Measurements from ENCODE around the gene C22orf15. TPM values are rescaled to one million over a fixed set of nuclear protein-coding genes. Genes with fewer than 3 reads are reported as not detected.

Gene C22orf15
- total RNA-seq, 2 experiments from 2014 or later, result 0.86 to 1.7 TPM

- DNase-seq (ENCODE audit: low spot score), result no peak
- H3K4me2 ChIP-seq (ENCODE audit: low read length), result no peak overlapping the region
- intact Hi-C loops (cut with micrococcal nuclease; ENCODE audit: unreplicated experiment), result no loop called here
- H3K27ac ChIP-seq (ENCODE audit: low read depth, low read length, poor library complexity, severe bottlenecking), result no peak overlapping the region
- no peaks in the 10 kb centered on the region for H4K20me1 ChIP-seq (ENCODE audit: insufficient read depth, low read length)
- no peaks in the 10 kb centered on the region for H3K79me2 ChIP-seq (ENCODE audit: insufficient read depth, low read depth, low read length)
- no peak overlapping the region for H2AFZ ChIP-seq (ENCODE audit: low read length)
- H3K9me2 ChIP-seq (ENCODE audit: insufficient read depth, low read length), result no peaks in the 10 kb centered on the region
- no peaks in the 10 kb centered on the region for H3K36me3 ChIP-seq (ENCODE audit: insufficient read depth, low read length)
- TF ChIP-seq EZH2phosphoT487 (IDR thresholded peaks at IDR 0.05; ENCODE audit: borderline replicate concordance, low read depth, low read length), result no peak
- TF ChIP-seq CTCF (conservative IDR thresholded peaks at IDR 0.05; ENCODE audit: low read length), result no peak
- BruUV-seq (replicated peaks), result no TSS peak
- H3K4me3 ChIP-seq (ENCODE audit: low read depth, low read length, poor library complexity, severe bottlenecking), result no peak overlapping the region
- no peaks in the 10 kb centered on the region for H3K9me3 ChIP-seq (ENCODE audit: low read length)
- POLR2A ChIA-PET, result no interaction called here
- H3K4me1 ChIP-seq (ENCODE audit: insufficient read depth, low read length, poor library complexity, severe bottlenecking), result peaks cover 18% of the 10 kb centered on the region
- CTCF ChIA-PET (ENCODE audit: unreplicated experiment), result no interaction called here
Observed at GRCh38 chr22:23781511-23782183, 18.9 kb downstream of the C22orf15 start.

- H3K4me1 ChIP-seq (ENCODE audit: insufficient read depth, low read length, poor library complexity, severe bottlenecking), result peaks cover 18% of the 10 kb centered on the region
- no peaks in the 10 kb centered on the region for H4K20me1 ChIP-seq (ENCODE audit: insufficient read depth, low read length)
- ChIA-PET CTCF (ENCODE audit: unreplicated experiment) (no interaction called here), POLR2A (no interaction called here)
- DNase-seq (ENCODE audit: low spot score), result no peak
- H3K27ac ChIP-seq (ENCODE audit: low read depth, low read length, poor library complexity, severe bottlenecking), result no peak overlapping the region
- H3K4me2 ChIP-seq (ENCODE audit: low read length), result no peak overlapping the region
- no peaks in the 10 kb centered on the region; the same call in 1 of the 2 replicates for H3K79me2 ChIP-seq (ENCODE audit: insufficient read depth, low read depth, low read length)
- TF ChIP-seq CTCF (conservative IDR thresholded peaks at IDR 0.05; ENCODE audit: low read length), result no peak
- no peak for TF ChIP-seq EZH2phosphoT487 (IDR thresholded peaks at IDR 0.05; ENCODE audit: borderline replicate concordance, low read depth, low read length)
- H3K9me2 ChIP-seq (ENCODE audit: insufficient read depth, low read length), result no peaks in the 10 kb centered on the region
- no TSS peak for BruUV-seq (replicated peaks)
- no peak overlapping the region for H3K4me3 ChIP-seq (ENCODE audit: low read depth, low read length, poor library complexity, severe bottlenecking)
- no peak overlapping the region for H2AFZ ChIP-seq (ENCODE audit: low read length)
- no peaks in the 10 kb centered on the region for H3K36me3 ChIP-seq (ENCODE audit: insufficient read depth, low read length)
- H3K9me3 ChIP-seq (ENCODE audit: low read length), result no peaks in the 10 kb centered on the region
- intact Hi-C loops (cut with micrococcal nuclease; ENCODE audit: unreplicated experiment), result no loop called here
Observed at GRCh38 chr22:23782252-23782651, 19.5 kb downstream of the C22orf15 start.

- H3K4me2 ChIP-seq (ENCODE audit: low read length), result no peak overlapping the region
- peaks cover under 1% of the 10 kb centered on the region; the same call in 1 of the 2 replicates for H3K36me3 ChIP-seq (ENCODE audit: insufficient read depth, low read length)
- H3K27ac ChIP-seq (ENCODE audit: low read depth, low read length, poor library complexity, severe bottlenecking), result no peak overlapping the region
- H3K9me3 ChIP-seq (ENCODE audit: low read length), result no peaks in the 10 kb centered on the region
- intact Hi-C loops (cut with micrococcal nuclease; ENCODE audit: unreplicated experiment), result no loop called here
- ChIA-PET CTCF (ENCODE audit: unreplicated experiment) (no interaction called here), POLR2A (no interaction called here)
- H3K4me1 ChIP-seq (ENCODE audit: insufficient read depth, low read length, poor library complexity, severe bottlenecking), result peaks cover 19% of the 10 kb centered on the region
- H4K20me1 ChIP-seq (ENCODE audit: insufficient read depth, low read length), result peaks cover 3% of the 10 kb centered on the region; the same call in 1 of the 2 replicates
- H3K9me2 ChIP-seq (ENCODE audit: insufficient read depth, low read length), result no peaks in the 10 kb centered on the region
- DNase-seq (ENCODE audit: low spot score), result no peak
- H3K79me2 ChIP-seq (ENCODE audit: insufficient read depth, low read depth, low read length), result peaks cover 4% of the 10 kb centered on the region
- H3K4me3 ChIP-seq (ENCODE audit: low read depth, low read length, poor library complexity, severe bottlenecking), result no peak overlapping the region
- H2AFZ ChIP-seq (ENCODE audit: low read length), result no peak overlapping the region
- TF ChIP-seq CTCF (conservative IDR thresholded peaks at IDR 0.05; ENCODE audit: low read length) (no peak), EZH2phosphoT487 (IDR thresholded peaks at IDR 0.05; ENCODE audit: borderline replicate concordance, low read depth, low read length) (no peak)
- no TSS peak for BruUV-seq (replicated peaks)
Observed at GRCh38 chr22:23782703-23783102, 19.9 kb downstream of the C22orf15 start.
